ENCODE data around the gene MYL7. TPM values are rescaled to one million over a fixed set of nuclear protein-coding genes. Genes with fewer than 3 reads are reported as not detected.

MYL7 gene
- total and polyA plus RNA-seq, 9 of the 15 experiments (the other 6 are each of a cell fraction or from before 2014, with no cell fraction given) = not detected

- TF ChIP-seq ZBTB49 (CRISPR knock-in tag; IDR thresholded peaks at IDR 0.05; ENCODE audit: borderline replicate concordance) (no peak), HMBOX1 (IDR thresholded peaks at IDR 0.05) (no peak), ZEB2 (IDR thresholded peaks at IDR 0.05) (no peak), HINFP (tag; conservative IDR thresholded peaks at IDR 0.05; ENCODE audit: low read depth) (no peak), ID3 (CRISPR knock-in tag; IDR thresholded peaks at IDR 0.05) (no peak), ID3 (tag; IDR thresholded peaks at IDR 0.05) (no peak), ADNP (tag; IDR thresholded peaks at IDR 0.05) (no peak), HDAC2 (IDR thresholded peaks at IDR 0.05) (no peak), ARHGAP35 (IDR thresholded peaks at IDR 0.05; ENCODE audit: partially characterized antibody) (no peak), POLR3A (IDR thresholded peaks at IDR 0.05; ENCODE audit: borderline replicate concordance, extremely low read depth, insufficient read depth, insufficient read length) (no peak), PCBP1 (IDR thresholded peaks at IDR 0.05; ENCODE audit: low read depth, low read length, poor library complexity, severe bottlenecking) (no peak), HIVEP1 (CRISPR knock-in tag; IDR thresholded peaks at IDR 0.05) (no peak), ZNF512 (tag; IDR thresholded peaks at IDR 0.05) (no peak), C11orf30 (IDR thresholded peaks at IDR 0.05; ENCODE audit: low read depth) (no peak), MCM5 (IDR thresholded peaks at IDR 0.05; ENCODE audit: low read depth) (no peak), MED1 (CRISPR knock-in tag; IDR thresholded peaks at IDR 0.05; ENCODE audit: borderline replicate concordance) (no peak), FOS (IDR thresholded peaks at IDR 0.05; ENCODE audit: extremely low read depth, insufficient read length) (no peak), ZNF717 (CRISPR knock-in tag; IDR thresholded peaks at IDR 0.05) (no peak), NFE2 (IDR thresholded peaks at IDR 0.05; ENCODE audit: low read depth) (no peak)
These were observed 28.7 kb downstream of the MYL7 start (continued) for GRCh38 chr7:44112231-44112996.
